H1 (cell line): ENCODE measurements around the gene LPP. TPM values are rescaled to one million over a fixed set of nuclear protein-coding genes. Genes with fewer than 3 reads are reported as not detected.

Experiments used
- ATF2 ChIP-seq: IDR thresholded peaks from 2 replicates; pipeline ENCODE4 v1.6.1; 2012; ENCODE audit warnings: low read length, inconsistent platforms
- BACH1 ChIP-seq: IDR thresholded peaks from 2 replicates; pipeline ENCODE4 v1.6.1; 2012; ENCODE audit warnings: low read length, improper control_type of control experiment
- CHD2 ChIP-seq: IDR thresholded peaks from 2 replicates; pipeline ENCODE4 v1.6.1; 2012; ENCODE audit warnings: low read length, improper control_type of control experiment
- MAFK ChIP-seq: IDR thresholded peaks from 2 replicates; pipeline ENCODE4 v1.6.1; 2012; ENCODE audit warnings: low read depth, mild to moderate bottlenecking, improper control_type of control experiment, low read length
- polyA plus RNA-seq, 7 experiments: library from polyadenylated mRNA; depleted of rRNA in 3 of 7; stranded (reverse) in 5 of 7; unstranded in 2 of 7; fragments of >200 nt in 5 of 7; fragments of 200-250 nt in 2 of 7; gene quantifications; 1 replicate in 5 of 7; 2 replicates in 1 of 7; 4 replicates in 1 of 7; pipeline versions ENCODE4 v1.2.1 to v1.2.3, GENCODE V29; 2011 to 2013; ENCODE audit warnings: missing spikeins in 2 of 7, mixed read lengths in 2 of 7
- total RNA-seq: library from RNA; stranded (reverse); fragmentation: NEBNext Ultra II Directional; extraction: Animal tissue kit (Norgen Biotek cat#: 25700); gene quantifications from 2 replicates; pipeline ENCODE4 v1.2.1, GENCODE V29; 2021

LPP gene
- total and polyA plus RNA-seq, 2 of the 8 experiments (the other 6 are each of a cell fraction or from before 2014, with no cell fraction given), result 10.0 to 53.3 TPM

- no peak for TF ChIP-seq ATF2
- TF ChIP-seq BACH1, result no peak
- no peak for TF ChIP-seq CHD2
- no peak for TF ChIP-seq MAFK
These were observed 335.9 kb downstream of the LPP start (continued) for GRCh38 chr3:188489639-188490405.
